ENCODE measurements around the gene CFAP210.

DNA sequence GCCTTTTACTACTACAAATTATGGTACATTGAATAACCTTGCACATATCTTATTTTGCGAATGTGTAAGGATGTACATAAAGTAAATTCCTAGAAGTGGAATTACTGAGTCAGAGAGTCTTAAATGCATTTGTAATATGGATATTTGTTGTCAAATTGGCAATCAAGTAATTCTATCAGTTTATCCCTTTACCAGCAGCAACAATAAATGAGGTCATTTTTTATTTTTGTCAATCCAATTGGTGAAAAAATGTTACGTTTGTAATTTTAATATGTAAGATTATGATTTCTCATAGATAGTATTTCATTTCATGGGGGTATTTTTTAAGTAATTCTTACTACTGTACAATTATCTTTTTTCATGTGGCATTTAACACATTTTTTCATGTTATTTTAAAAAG is 95.2 kb downstream of the CFAP210 start:
- TF ChIP-seq, protein P1, sequence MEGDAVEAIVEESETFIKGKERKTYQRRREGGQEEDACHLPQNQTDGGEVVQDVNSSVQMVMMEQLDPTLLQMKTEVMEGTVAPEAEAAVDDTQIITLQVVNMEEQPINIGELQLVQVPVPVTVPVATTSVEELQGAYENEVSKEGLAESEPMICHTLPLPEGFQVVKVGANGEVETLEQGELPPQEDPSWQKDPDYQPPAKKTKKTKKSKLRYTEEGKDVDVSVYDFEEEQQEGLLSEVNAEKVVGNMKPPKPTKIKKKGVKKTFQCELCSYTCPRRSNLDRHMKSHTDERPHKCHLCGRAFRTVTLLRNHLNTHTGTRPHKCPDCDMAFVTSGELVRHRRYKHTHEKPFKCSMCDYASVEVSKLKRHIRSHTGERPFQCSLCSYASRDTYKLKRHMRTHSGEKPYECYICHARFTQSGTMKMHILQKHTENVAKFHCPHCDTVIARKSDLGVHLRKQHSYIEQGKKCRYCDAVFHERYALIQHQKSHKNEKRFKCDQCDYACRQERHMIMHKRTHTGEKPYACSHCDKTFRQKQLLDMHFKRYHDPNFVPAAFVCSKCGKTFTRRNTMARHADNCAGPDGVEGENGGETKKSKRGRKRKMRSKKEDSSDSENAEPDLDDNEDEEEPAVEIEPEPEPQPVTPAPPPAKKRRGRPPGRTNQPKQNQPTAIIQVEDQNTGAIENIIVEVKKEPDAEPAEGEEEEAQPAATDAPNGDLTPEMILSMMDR (IDR thresholded peaks at IDR 0.05 in 2 of 3, conservative IDR thresholded peaks at IDR 0.05 in 1 of 3; ENCODE audit: insufficient read depth in 2 of 3, low read depth in 1 of 3, low read length in 3 of 3) = no peak
- TF ChIP-seq POLR2AphosphoS5 (IDR thresholded peaks at IDR 0.05; ENCODE audit: control insufficient read depth, insufficient read depth, low read depth, low read length) = no peak
- no peak for TF ChIP-seq KLF16 (IDR thresholded peaks at IDR 0.05)
- no peak for TF ChIP-seq ZFP30 (CRISPR knock-in tag; IDR thresholded peaks at IDR 0.05; ENCODE audit: borderline replicate concordance)
- no peak for TF ChIP-seq HLTF (IDR thresholded peaks at IDR 0.05)
- no peak for TF ChIP-seq ZFP91 (CRISPR knock-in tag; IDR thresholded peaks at IDR 0.05)
- no peak for TF ChIP-seq TBP (optimal IDR thresholded peaks at IDR 0.05; ENCODE audit: low read depth, low read length)
- no peak for TF ChIP-seq KDM1A (IDR thresholded peaks at IDR 0.05)
- TF ChIP-seq SLC30A9 (CRISPR knock-in tag; IDR thresholded peaks at IDR 0.05) = no peak
- no peak for TF ChIP-seq ZNF668 (CRISPR knock-in tag; IDR thresholded peaks at IDR 0.05)
- TF ChIP-seq ETV1 (tag; conservative IDR thresholded peaks at IDR 0.05; ENCODE audit: low read depth) = no peak
- TF ChIP-seq MAFK (IDR thresholded peaks at IDR 0.05; ENCODE audit: low read length) = no peak
